Natural killer cell (primary cell): Measurements from ENCODE around the gene NOL4L. TPM values are rescaled to one million over a fixed set of nuclear protein-coding genes. Genes with fewer than 3 reads are reported as not detected.

ENCODE experiments used
- ATAC-seq, 3 donors: fragments of 150-1000 bp in 2 of 3; fragments of 200-7000 bp in 1 of 3; cut with Tn5 transposase; 1 replicate in 1 of 3; 2 replicates in 2 of 3; pipeline ENCODE4 v1.10.0; 2021; ENCODE audit warnings: mild to moderate bottlenecking in 2 of 3, moderate library complexity in 2 of 3
- DNase-seq, 2 donors: peaks; one replicate each; pipeline versions ENCODE4 v3.0.0 to v3.0.0-alpha.2; 2013 to 2021; ENCODE audit warnings: mixed read lengths in 1 of 2
- H3K27ac ChIP-seq: one replicate; pipeline ENCODE4 v1.5.1; 2013; ENCODE audit warnings: mild to moderate bottlenecking, low read length
- H3K27me3 ChIP-seq: one replicate; pipeline ENCODE4 v1.6.1; 2013; ENCODE audit warnings: low read length; ENCODE audit not compliant: control insufficient read depth, insufficient read depth
- H3K36me3 ChIP-seq: one replicate; pipeline ENCODE4 v1.6.1; 2013; ENCODE audit warnings: low read length; ENCODE audit not compliant: control insufficient read depth, insufficient read depth
- H3K4me1 ChIP-seq: one replicate; pipeline ENCODE4 v1.6.1; 2013; ENCODE audit warnings: low read length; ENCODE audit not compliant: control insufficient read depth, insufficient read depth
- H3K4me3 ChIP-seq: one replicate; pipeline ENCODE4 v1.5.1; 2013; ENCODE audit warnings: low read length
- H3K9me3 ChIP-seq: one replicate; pipeline ENCODE4 v1.6.1; 2013; ENCODE audit warnings: low read length; ENCODE audit not compliant: control insufficient read depth, insufficient read depth
- H3K27ac Mint-ChIP-seq, 2 donors: one replicate each; pipeline ENCODE4 v1.8.0; 2022; ENCODE audit warnings: mild to moderate bottlenecking in 2 of 2, mixed read lengths in 2 of 2, moderate library complexity in 1 of 2
- H3K27me3 Mint-ChIP-seq, 2 donors: one replicate each; pipeline ENCODE4 v1.8.0; 2022; ENCODE audit warnings: low read depth in 2 of 2, mixed read lengths in 2 of 2
- H3K36me3 Mint-ChIP-seq: one replicate; pipeline ENCODE4 v1.8.0; 2022; ENCODE audit warnings: mixed read lengths
- H3K4me1 Mint-ChIP-seq, 2 donors: one replicate each; pipeline ENCODE4 v1.8.0; 2022; ENCODE audit warnings: mixed read lengths in 2 of 2
- H3K4me3 Mint-ChIP-seq: one replicate; pipeline ENCODE4 v1.8.0; 2022; ENCODE audit warnings: mild to moderate bottlenecking, moderate library complexity, mixed read lengths
- H3K9me3 Mint-ChIP-seq, 2 donors: one replicate each; pipeline ENCODE4 v1.8.0; 2022; ENCODE audit warnings: mixed read lengths in 2 of 2
- WGBS: methylation state at CpG from one replicate; pipeline ENCODE4 v1.1.7; 2013; ENCODE audit warnings: missing lambda C conversion rate; ENCODE audit not compliant: insufficient coverage; 5-methylcytosine and 5-hydroxymethylcytosine counted together
- intact Hi-C: fragments of 100-400 bp; cut with micrococcal nuclease; formaldehyde crosslinking; loops from one replicate; pipeline ENCODE4 v1.14.2; 2022
- total RNA-seq, 4 donors: library from RNA; stranded (reverse); fragments of 120-200 nt in 1 of 4; gene quantifications; one replicate each; pipeline versions ENCODE4 v1.2.3 to v1.2.4, GENCODE V29; 2013 to 2022
- TF ChIP-seq, protein P1 (sequence below): fragments of 200-600 bp; IDR thresholded peaks from one replicate; pipeline ENCODE4 v1.8.0; 2022; ENCODE audit warnings: antibody characterized with exemption

NOL4L gene
- total RNA-seq, 3 donors from 2014 or later (not counting 1 experiment from before 2014, with no cell fraction given): 101 to 136 (median 114) TPM

DNA sequence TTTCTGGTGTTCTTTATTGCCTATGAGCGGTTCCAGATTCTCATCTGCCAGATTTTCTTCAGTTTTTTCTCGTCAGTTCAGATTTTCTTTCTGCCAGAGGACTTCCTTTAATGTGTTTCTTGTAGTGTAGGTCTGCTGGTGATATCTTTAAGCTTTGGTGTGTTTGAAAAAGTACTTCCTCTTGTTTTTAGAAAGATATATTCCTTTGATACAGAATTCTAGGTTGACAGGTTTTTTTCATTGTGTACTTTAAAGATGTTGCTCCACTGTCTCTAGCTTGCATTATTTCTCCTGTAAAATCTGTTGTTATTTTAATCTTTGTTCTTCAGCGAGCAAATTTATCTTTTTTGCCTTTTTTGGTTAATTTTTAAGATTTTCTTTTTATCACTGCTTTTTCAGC lies 190.1 kb downstream of the NOL4L start:
- H3K27ac ChIP-seq: no peak overlapping the region
- Mint-ChIP-seq H3K36me3 (no peaks in the 10 kb centered on the region), H3K9me3 (no peaks in the 10 kb centered on the region), H3K27me3 (no peaks in the 10 kb centered on the region), H3K4me1 (peaks cover 3 to 18% of the 10 kb centered on the region in 2 donors), H3K4me3 (no peak overlapping the region), H3K27ac (no peak overlapping the region)
- intact Hi-C loops: no loop called here
- no peak overlapping the region for H3K4me3 ChIP-seq
- DNase-seq (no peak), ATAC-seq (no peak)
- H3K27me3 ChIP-seq: no peaks in the 10 kb centered on the region
- TF ChIP-seq, protein P1, sequence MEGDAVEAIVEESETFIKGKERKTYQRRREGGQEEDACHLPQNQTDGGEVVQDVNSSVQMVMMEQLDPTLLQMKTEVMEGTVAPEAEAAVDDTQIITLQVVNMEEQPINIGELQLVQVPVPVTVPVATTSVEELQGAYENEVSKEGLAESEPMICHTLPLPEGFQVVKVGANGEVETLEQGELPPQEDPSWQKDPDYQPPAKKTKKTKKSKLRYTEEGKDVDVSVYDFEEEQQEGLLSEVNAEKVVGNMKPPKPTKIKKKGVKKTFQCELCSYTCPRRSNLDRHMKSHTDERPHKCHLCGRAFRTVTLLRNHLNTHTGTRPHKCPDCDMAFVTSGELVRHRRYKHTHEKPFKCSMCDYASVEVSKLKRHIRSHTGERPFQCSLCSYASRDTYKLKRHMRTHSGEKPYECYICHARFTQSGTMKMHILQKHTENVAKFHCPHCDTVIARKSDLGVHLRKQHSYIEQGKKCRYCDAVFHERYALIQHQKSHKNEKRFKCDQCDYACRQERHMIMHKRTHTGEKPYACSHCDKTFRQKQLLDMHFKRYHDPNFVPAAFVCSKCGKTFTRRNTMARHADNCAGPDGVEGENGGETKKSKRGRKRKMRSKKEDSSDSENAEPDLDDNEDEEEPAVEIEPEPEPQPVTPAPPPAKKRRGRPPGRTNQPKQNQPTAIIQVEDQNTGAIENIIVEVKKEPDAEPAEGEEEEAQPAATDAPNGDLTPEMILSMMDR: no peak
- no peaks in the 10 kb centered on the region for H3K9me3 ChIP-seq
- H3K4me1 ChIP-seq: no peaks in the 10 kb centered on the region
- no peaks in the 10 kb centered on the region for H3K36me3 ChIP-seq
- WGBS: 100% methylated on average over 3 of the region's 3 CpGs

Other genes starting within 250 kb of the NOL4L start
- 100 to 1,000 TPM; 106 to 125 (median 108) TPM for gene ASXL1, start 227.0 kb downstream of the NOL4L start, total RNA-seq
- gene C20orf203, start 88.6 kb upstream of the NOL4L start, total RNA-seq: under 1 TPM; 0.45 to 0.68 (median 0.61) TPM
- 10 to 100 TPM; 56.7 to 72.1 (median 68.1) TPM for gene COMMD7, start 158.1 kb upstream of the NOL4L start, total RNA-seq
- under 1 TPM; 0.42 to 0.68 (median 0.43) TPM for gene DNMT3B, start 177.1 kb upstream of the NOL4L start, total RNA-seq
- 100 to 1,000 TPM; 133 to 139 (median 137) TPM for gene MAPRE1, start 234.6 kb upstream of the NOL4L start, total RNA-seq